GM13976 (cell line): ENCODE results near the gene LRMDA.

Experiments
- DNase-seq: peaks from one replicate; pipeline ENCODE4 v3.0.0; 2012; ENCODE audit warnings: low spot score
- CTCF ChIP-seq: IDR thresholded peaks from 2 replicates; pipeline ENCODE4 v1.5.1; 2012; ENCODE audit warnings: borderline replicate concordance, mild to moderate bottlenecking; ENCODE audit not compliant: insufficient read depth; ENCODE audit errors: extremely low read depth, missing control alignments, control extremely low read depth
- in situ Hi-C: fragments of 300-500 bp; cut with MboI; formaldehyde crosslinking; loops from one replicate; pipeline ENCODE4 v1.12.0; 2022; ENCODE audit warnings: low sequenced_read_pairs, mixed read lengths, inconsistent platforms; ENCODE audit not compliant: unreplicated experiment

The LRMDA gene

GRCh38 chr10:75889051-75889450 is 457.6 kb downstream of the LRMDA start:
- no peak for TF ChIP-seq CTCF
- in situ Hi-C loops = no loop called here
- DNase-seq = no peak

DNA sequence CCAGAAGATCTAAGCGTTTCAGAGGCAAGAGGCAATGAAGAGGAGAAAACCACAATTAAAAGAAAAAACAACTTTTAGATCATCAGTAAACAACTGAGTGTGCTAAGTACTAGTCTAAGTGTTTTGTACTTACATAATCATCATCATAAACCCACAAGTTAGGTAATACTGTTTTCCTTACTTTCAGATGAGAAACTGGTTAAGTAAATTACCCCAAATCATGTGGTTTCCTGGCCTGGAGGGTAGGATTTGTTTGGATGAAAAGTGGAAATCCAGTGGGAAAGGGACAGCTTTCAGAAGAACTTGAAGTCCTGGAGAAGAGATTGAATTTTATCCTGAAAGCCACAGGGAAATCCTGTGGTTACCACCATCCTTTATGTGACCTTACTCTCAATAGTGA is 463.3 kb downstream of the LRMDA start:
- DNase-seq = no peak
- in situ Hi-C loops = no loop called here
- TF ChIP-seq CTCF = no peak

DNA sequence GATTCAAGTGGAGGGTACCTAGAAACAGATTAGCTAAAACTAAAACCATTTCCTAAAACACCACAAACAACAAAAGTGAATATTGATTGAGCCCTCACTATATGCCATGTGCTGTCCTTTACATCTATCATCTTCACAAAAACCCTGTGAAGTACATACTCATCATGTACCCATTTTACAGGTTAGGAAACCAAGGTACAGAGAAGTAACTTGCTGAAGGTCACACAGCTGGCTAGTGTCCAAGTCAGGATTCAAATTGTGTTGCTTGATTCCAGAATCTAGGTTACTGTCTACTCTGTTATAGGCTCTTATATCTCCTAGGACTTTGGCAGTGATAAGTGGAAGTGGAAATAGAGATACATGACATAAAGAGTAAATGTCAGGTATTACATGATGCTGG is 463.8 kb downstream of the LRMDA start:
- DNase-seq = no peak
- TF ChIP-seq CTCF = no peak
- in situ Hi-C loops = no loop called here

DNA sequence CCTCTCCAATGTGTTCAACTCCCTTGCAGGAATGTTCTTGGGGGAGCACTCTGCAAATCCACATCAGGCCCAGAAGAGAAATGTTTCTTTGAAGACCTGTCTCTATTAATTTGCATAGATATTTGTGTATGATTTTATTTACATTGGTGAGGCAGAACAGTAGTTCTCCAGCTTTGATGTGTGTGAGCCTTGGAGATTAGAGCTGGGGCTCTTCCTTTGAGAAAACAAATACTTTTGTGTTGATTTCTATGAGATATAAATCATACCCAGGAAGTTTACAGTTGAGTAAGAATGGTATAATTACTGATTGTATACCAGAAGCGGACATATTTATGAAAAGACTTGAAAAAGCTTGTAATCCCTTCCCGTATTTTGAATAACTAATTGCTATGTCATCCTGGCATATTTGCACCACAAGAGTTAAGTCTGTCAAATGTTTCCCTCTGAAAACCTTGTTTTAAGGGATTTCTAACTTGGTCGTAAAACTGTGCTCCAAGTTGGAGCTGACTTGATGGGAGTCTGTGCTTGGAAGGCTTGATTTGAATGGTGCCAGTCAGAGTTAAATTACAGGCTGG is 468.5 kb downstream of the LRMDA start:
- in situ Hi-C loops = no loop called here
- no peak for DNase-seq
- no peak for TF ChIP-seq CTCF

GRCh38 chr10:75902816-75903215 is 471.4 kb downstream of the LRMDA start:
- no peak for TF ChIP-seq CTCF
- DNase-seq = no peak
- in situ Hi-C loops = no loop called here

GRCh38 chr10:75904499-75905283 is 473.3 kb downstream of the LRMDA start:
- DNase-seq = no peak
- in situ Hi-C loops = no loop called here
- TF ChIP-seq CTCF = no peak
